HFF-Myc (cell line): ENCODE measurements around the gene PTCRA.

Source experiments
- DNase-seq: peaks from one replicate; pipeline ENCODE4 v3.0.0-alpha.2; 2011; ENCODE audit warnings: low read depth; ENCODE audit errors: extremely low read depth
- H3K4me3 ChIP-seq: replicated peaks from 2 replicates; pipeline ENCODE4 v1.5.1; 2011; ENCODE audit warnings: low read depth, mild to moderate bottlenecking, control low read depth, low read length
- CTCF ChIP-seq: IDR thresholded peaks from 2 replicates; pipeline ENCODE4 v1.5.1; 2012; ENCODE audit warnings: mild to moderate bottlenecking, low read depth, low read length, control low read depth; ENCODE audit errors: missing control alignments

Gene PTCRA

GRCh38 chr6:42962096-42962495 lies 46.2 kb downstream of the PTCRA start:
- TF ChIP-seq CTCF, result no peak
- DNase-seq, result no peak
- no peak overlapping the region for H3K4me3 ChIP-seq

GRCh38 chr6:42962502-42963178 lies 46.8 kb downstream of the PTCRA start:
- TF ChIP-seq CTCF, result no peak
- no peak for DNase-seq
- no peak overlapping the region for H3K4me3 ChIP-seq

- no peak overlapping the region for H3K4me3 ChIP-seq
- TF ChIP-seq CTCF, result no peak
- DNase-seq, result no peak
These were observed 47.5 kb downstream of the PTCRA start for GRCh38 chr6:42963179-42963854.

GRCh38 chr6:42963855-42964605 lies 48.2 kb downstream of the PTCRA start:
- H3K4me3 ChIP-seq, result no peak overlapping the region
- TF ChIP-seq CTCF, result peak; percentile 46
- DNase-seq, result no peak

GRCh38 chr6:42966571-42966970 lies 50.7 kb downstream of the PTCRA start:
- DNase-seq, result no peak
- H3K4me3 ChIP-seq, result no peak overlapping the region
- no peak for TF ChIP-seq CTCF

- no peak for TF ChIP-seq CTCF
- no peak overlapping the region for H3K4me3 ChIP-seq
- DNase-seq, result no peak
These were observed 51.4 kb downstream of the PTCRA start for GRCh38 chr6:42967228-42967627.
